OCI-LY3 (cell line): ENCODE measurements around the gene HACL1.

Experiments
- H2AFZ ChIP-seq: fragments of 200-600, 300-600 bp; shearing (Covaris generic); 2 replicates; pipeline ENCODE4 v1.6.0; 2014; ENCODE audit warnings: antibody characterized with exemption, low read depth, low read length
- H3K27ac ChIP-seq: fragments of 200-600, 300-600 bp; sonication (generic); 2 replicates; pipeline ENCODE4 v1.5.1; 2014; ENCODE audit warnings: mild to moderate bottlenecking, low read length, moderate library complexity, mixed read lengths
- H3K27me3 ChIP-seq: fragments of 200-600, 300-600 bp; sonication (generic); 2 replicates; pipeline ENCODE4 v1.6.1; 2014; ENCODE audit warnings: low read depth, low read length, mixed read lengths
- H3K36me3 ChIP-seq: fragments of 200-600, 300-600 bp; sonication (generic); replicated peaks from 2 replicates; pipeline ENCODE3; 2014; ENCODE audit warnings: low read depth, low read length, mixed read lengths
- H3K4me1 ChIP-seq: fragments of 300-600, 200-600 bp; sonication (generic); 2 replicates; pipeline ENCODE4 v1.6.1; 2014; ENCODE audit warnings: low read length, mixed read lengths
- H3K4me2 ChIP-seq: fragments of 200-600, 300-600 bp; sonication (generic); 2 replicates; pipeline ENCODE4 v1.6.1; 2014; ENCODE audit warnings: low read length, mixed read lengths
- H3K4me3 ChIP-seq: fragments of 300-600, 200-600 bp; sonication (generic); 2 replicates; pipeline ENCODE4 v1.5.1; 2014; ENCODE audit warnings: antibody characterized with exemption, mild to moderate bottlenecking, low read length, moderate library complexity
- H3K79me2 ChIP-seq: fragments of 300-600, 200-600 bp; shearing (Covaris generic); 2 replicates; pipeline ENCODE4 v1.6.1; 2014; ENCODE audit warnings: mild to moderate bottlenecking, low read length, mixed read lengths
- H3K9ac ChIP-seq: fragments of 300-600, 200-600 bp; shearing (Covaris generic); 2 replicates; pipeline ENCODE4 v1.6.0; 2014; ENCODE audit warnings: mild to moderate bottlenecking, low read length, moderate library complexity
- H3K9me3 ChIP-seq: fragments of 200-600, 300-600 bp; shearing (Covaris generic); 2 replicates; pipeline ENCODE4 v1.6.1; 2014; ENCODE audit warnings: low read length, mixed read lengths; ENCODE audit not compliant: insufficient read depth
- H4K20me1 ChIP-seq: fragments of 200-600, 300-600 bp; sonication (generic); 2 replicates; pipeline ENCODE4 v1.6.1; 2016; ENCODE audit warnings: low read length, mixed read lengths; ENCODE audit not compliant: insufficient read depth
- EZH2phosphoT487 ChIP-seq: fragments of 200-600 bp; shearing (Covaris generic); IDR thresholded peaks from 2 replicates; pipeline ENCODE4 v1.6.1; 2018; ENCODE audit warnings: antibody characterized with exemption, mixed run types, low read depth
- TF ChIP-seq, protein P1 (sequence below): fragments of 200-600, 300-600 bp; sonication (generic); IDR thresholded peaks from 2 replicates; pipeline ENCODE4 v1.5.1; 2014; ENCODE audit warnings: antibody characterized with exemption, low read length, low read depth

HACL1 gene

DNA sequence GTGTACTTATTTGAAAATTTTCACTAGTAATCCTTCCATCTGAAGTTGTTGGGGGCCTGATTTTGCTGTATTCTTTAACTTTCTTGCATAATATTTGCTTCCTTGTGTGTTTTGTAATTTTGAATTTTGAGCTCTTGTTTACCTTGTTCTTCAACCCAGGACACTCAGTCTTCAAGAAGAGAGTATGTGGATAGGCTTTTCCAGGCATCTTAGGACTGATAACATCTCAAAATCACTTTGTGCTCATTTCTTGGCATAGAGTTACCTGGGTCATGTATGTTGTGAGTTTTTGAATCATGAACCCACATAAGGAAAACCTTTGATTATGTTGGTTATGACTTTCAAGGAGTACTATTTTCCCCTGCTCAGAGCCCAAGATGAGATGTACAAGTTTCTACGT lies 13.6 kb upstream of the HACL1 start:
- Histone ChIP-seq H3K27me3 (no peaks in the 10 kb centered on the region), H3K36me3 (no peaks in the 10 kb centered on the region), H2AFZ (no peak overlapping the region)

DNA sequence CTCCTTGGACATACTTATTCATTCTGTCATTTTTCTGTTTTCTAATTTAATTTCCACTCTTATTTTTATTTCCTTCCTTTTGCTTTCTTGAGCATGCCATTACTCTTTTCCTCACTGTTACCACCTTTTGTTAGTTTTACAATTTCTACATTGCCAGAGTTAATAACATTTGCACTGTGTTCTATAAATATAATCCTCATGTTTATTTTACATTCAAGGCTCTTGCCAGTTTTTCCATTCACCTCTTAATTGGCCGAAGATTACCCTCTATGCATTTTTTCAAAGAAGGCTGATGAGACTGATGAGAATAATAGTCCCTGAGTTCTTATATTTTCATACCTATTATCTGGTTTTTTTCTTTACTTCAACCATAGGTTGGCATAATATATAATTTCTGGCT lies 10.6 kb upstream of the HACL1 start:
- no peak overlapping the region for H3K4me2 ChIP-seq
- H3K4me1 ChIP-seq, result no peaks in the 10 kb centered on the region
- no peak overlapping the region for H2AFZ ChIP-seq
- H3K9me3 ChIP-seq, result no peaks in the 10 kb centered on the region
- H3K9ac ChIP-seq, result no peak overlapping the region
- H3K79me2 ChIP-seq, result no peaks in the 10 kb centered on the region
- TF ChIP-seq, protein P1, sequence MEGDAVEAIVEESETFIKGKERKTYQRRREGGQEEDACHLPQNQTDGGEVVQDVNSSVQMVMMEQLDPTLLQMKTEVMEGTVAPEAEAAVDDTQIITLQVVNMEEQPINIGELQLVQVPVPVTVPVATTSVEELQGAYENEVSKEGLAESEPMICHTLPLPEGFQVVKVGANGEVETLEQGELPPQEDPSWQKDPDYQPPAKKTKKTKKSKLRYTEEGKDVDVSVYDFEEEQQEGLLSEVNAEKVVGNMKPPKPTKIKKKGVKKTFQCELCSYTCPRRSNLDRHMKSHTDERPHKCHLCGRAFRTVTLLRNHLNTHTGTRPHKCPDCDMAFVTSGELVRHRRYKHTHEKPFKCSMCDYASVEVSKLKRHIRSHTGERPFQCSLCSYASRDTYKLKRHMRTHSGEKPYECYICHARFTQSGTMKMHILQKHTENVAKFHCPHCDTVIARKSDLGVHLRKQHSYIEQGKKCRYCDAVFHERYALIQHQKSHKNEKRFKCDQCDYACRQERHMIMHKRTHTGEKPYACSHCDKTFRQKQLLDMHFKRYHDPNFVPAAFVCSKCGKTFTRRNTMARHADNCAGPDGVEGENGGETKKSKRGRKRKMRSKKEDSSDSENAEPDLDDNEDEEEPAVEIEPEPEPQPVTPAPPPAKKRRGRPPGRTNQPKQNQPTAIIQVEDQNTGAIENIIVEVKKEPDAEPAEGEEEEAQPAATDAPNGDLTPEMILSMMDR, result no peak
- H3K36me3 ChIP-seq, result no peaks in the 10 kb centered on the region
- no peak overlapping the region for H3K27ac ChIP-seq
- H4K20me1 ChIP-seq, result no peaks in the 10 kb centered on the region
- no peak overlapping the region for H3K4me3 ChIP-seq
- no peaks in the 10 kb centered on the region for H3K27me3 ChIP-seq

More for the DNA sequence above, 13.6 kb upstream of the HACL1 start:
- H3K27ac ChIP-seq, result no peak overlapping the region
- TF ChIP-seq, protein P1, result no peak
- no peak for TF ChIP-seq EZH2phosphoT487
- no peak overlapping the region for H3K4me3 ChIP-seq
- H4K20me1 ChIP-seq, result no peaks in the 10 kb centered on the region
- H3K4me1 ChIP-seq, result no peaks in the 10 kb centered on the region
- no peak overlapping the region for H3K4me2 ChIP-seq
- no peaks in the 10 kb centered on the region for H3K79me2 ChIP-seq
- no peaks in the 10 kb centered on the region for H3K9me3 ChIP-seq
- H3K9ac ChIP-seq, result no peak overlapping the region

DNA sequence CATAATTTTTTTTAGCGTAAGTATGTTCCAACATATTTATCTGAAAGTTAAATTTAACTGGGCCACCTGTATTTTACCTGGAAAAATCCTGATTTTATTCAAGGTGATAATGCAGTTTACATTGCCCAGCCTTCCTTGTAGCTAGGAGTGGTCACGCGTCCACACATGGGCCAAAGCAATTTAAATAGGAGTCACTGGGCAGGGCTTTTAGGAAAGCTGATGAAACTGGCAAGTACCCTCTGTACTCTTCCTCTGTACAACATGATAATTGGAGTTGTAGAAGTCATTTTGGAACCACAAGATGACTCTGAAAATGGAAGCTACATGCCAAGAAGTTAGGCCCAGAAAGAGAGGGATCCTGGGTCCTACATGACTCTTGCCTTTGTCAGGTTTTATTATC lies 9.6 kb upstream of the HACL1 start:
- Histone ChIP-seq H3K9ac (no peak overlapping the region), H3K27ac (no peak overlapping the region), H3K4me3 (no peak overlapping the region), H4K20me1 (no peaks in the 10 kb centered on the region), H3K4me2 (no peak overlapping the region), H3K79me2 (no peaks in the 10 kb centered on the region), H3K4me1 (no peaks in the 10 kb centered on the region), H3K27me3 (no peaks in the 10 kb centered on the region), H3K36me3 (no peaks in the 10 kb centered on the region), H3K9me3 (no peaks in the 10 kb centered on the region), H2AFZ (no peak overlapping the region)
- TF ChIP-seq EZH2phosphoT487, result no peak
- TF ChIP-seq, protein P1, result no peak

DNA sequence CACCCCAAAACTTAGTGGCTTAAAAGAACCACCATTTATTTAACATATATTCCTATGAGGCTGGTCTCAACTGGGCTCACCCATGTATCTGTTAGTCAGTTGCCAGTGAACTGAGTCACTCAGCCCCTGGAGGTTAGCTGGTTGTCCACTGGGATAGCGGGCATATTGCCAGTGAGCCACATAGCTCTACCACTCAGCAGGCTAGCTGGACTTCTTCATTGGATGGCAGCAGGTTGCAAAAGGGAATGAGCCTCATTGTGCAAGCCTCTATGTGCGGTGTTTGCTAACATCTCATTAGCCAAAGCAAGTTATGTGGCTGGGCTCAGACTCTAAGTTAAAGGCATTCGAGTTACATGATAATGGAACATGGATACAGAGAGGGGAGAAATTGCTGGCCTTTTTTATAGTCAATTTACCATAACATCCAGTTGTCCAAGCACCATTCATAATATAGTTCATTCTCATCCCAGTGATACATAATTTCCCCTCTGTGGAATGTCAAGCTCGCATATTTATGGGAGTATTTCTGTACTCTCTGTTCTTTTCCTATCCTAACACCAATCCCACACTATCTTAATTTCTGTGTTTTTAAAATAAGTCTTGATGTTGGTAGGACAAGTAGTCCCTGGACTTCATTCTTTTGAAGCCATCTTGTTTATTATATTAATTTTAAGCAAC lies 8.9 kb upstream of the HACL1 start:
- H3K4me3 ChIP-seq, result no peak overlapping the region
- no peaks in the 10 kb centered on the region for H3K36me3 ChIP-seq
- H3K4me2 ChIP-seq, result no peak overlapping the region
- H2AFZ ChIP-seq, result no peak overlapping the region
- no peak overlapping the region for H3K9ac ChIP-seq
- no peaks in the 10 kb centered on the region for H3K79me2 ChIP-seq
- TF ChIP-seq, protein P1, result no peak
- no peak for TF ChIP-seq EZH2phosphoT487
- no peak overlapping the region for H3K27ac ChIP-seq
- H4K20me1 ChIP-seq, result no peaks in the 10 kb centered on the region
- H3K9me3 ChIP-seq, result no peaks in the 10 kb centered on the region
- no peaks in the 10 kb centered on the region for H3K27me3 ChIP-seq
- H3K4me1 ChIP-seq, result no peaks in the 10 kb centered on the region
